Activated CD4-positive, alpha-beta memory T cell treated with anti-CD3 and anti-CD28 coated beads, Interleukin-2, amount 10 ng/mL, durations not matched to agents 7 days and 5 days (primary cell): ENCODE data around the gene SERPINB6. TPM values are rescaled to one million over a fixed set of nuclear protein-coding genes. Genes with fewer than 3 reads are reported as not detected.
"Not testable (repeated sequence)": the region's sequence is repeated elsewhere in the genome, so short reads cannot be mapped to it uniquely, and the experiment has no call there.

Experiments
- CTCF ChIA-PET: fragments of 350-600 bp; sonication (Branson Sonifier 250); formaldehyde crosslinking; loops from one replicate; lab custom pipeline; 2021; ENCODE audit warnings: antibody characterized with exemption, inconsistent platforms; lab: Charles Lee
- POLR2A ChIA-PET: fragments of 350-600 bp; sonication (Branson Sonifier 250); formaldehyde crosslinking; loops from one replicate; lab custom pipeline; 2021; ENCODE audit warnings: antibody characterized with exemption; lab: Charles Lee
- DNase-seq: peaks from one replicate; pipeline ENCODE4 v3.0.0-alpha.2; 2020
- H3K27ac Mint-ChIP-seq: one replicate; pipeline ENCODE4 v1.8.0; 2021; ENCODE audit warnings: mild to moderate bottlenecking, mixed read lengths
- H3K27me3 Mint-ChIP-seq: one replicate; pipeline ENCODE4 v1.8.0; 2021; ENCODE audit warnings: mixed read lengths
- H3K36me3 Mint-ChIP-seq: one replicate; pipeline ENCODE4 v1.8.0; 2021; ENCODE audit warnings: low read depth, mixed read lengths
- H3K4me1 Mint-ChIP-seq: one replicate; pipeline ENCODE4 v1.8.0; 2021; ENCODE audit warnings: mixed read lengths
- H3K4me3 Mint-ChIP-seq: one replicate; pipeline ENCODE4 v1.8.0; 2021; ENCODE audit warnings: mild to moderate bottlenecking, mixed read lengths
- H3K9me3 Mint-ChIP-seq: one replicate; pipeline ENCODE4 v1.8.0; 2021; ENCODE audit warnings: mixed read lengths
- total RNA-seq, 2 experiments: library from RNA; stranded (reverse); gene quantifications; one replicate each; pipeline ENCODE4 v1.2.3, GENCODE V29; 2021

SERPINB6 gene
- total RNA-seq, 2 experiments from 2014 or later = 19.8 to 20.1 TPM

DNA sequence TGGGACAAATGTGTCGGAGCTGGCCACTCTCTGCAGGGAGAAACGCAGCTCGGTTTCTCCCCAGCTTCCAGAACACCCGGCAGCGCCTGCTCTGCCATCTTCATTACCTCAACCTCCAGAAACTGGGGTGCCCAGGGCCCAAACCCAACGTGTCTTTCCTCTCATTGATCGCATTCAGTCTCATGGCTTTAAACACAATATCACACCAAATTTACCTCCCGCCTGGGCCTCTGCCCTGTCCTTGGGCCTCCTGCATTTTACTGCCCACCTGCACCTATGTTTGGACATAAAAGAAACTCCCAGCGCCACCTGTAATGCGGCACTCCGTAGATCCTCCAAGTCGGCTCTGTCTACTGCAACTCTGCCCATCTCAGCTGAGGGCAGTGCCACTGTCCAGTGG is 22.2 kb downstream of the SERPINB6 start:
- H3K27ac Mint-ChIP-seq = no peak overlapping the region
- ChIA-PET CTCF (interaction anchor here (1.1 to 1.4 kb wide), 2 partner anchors 17 to 18 kb away, joined by 3 read pairs; no protein-coding TSS in a partner anchor), POLR2A (interaction anchor here (1.0 to 1.4 kb wide), 2 partner anchors 9 to 39 kb away, joined by 3 to 4 read pairs; no protein-coding TSS in a partner anchor)
- H3K9me3 Mint-ChIP-seq = no peaks in the 10 kb centered on the region
- DNase-seq = no peak
- H3K27me3 Mint-ChIP-seq = peaks cover 29% of the 10 kb centered on the region
- H3K4me1 Mint-ChIP-seq = no peaks in the 10 kb centered on the region
- no peaks in the 10 kb centered on the region for H3K36me3 Mint-ChIP-seq
- H3K4me3 Mint-ChIP-seq = no peak overlapping the region

DNA sequence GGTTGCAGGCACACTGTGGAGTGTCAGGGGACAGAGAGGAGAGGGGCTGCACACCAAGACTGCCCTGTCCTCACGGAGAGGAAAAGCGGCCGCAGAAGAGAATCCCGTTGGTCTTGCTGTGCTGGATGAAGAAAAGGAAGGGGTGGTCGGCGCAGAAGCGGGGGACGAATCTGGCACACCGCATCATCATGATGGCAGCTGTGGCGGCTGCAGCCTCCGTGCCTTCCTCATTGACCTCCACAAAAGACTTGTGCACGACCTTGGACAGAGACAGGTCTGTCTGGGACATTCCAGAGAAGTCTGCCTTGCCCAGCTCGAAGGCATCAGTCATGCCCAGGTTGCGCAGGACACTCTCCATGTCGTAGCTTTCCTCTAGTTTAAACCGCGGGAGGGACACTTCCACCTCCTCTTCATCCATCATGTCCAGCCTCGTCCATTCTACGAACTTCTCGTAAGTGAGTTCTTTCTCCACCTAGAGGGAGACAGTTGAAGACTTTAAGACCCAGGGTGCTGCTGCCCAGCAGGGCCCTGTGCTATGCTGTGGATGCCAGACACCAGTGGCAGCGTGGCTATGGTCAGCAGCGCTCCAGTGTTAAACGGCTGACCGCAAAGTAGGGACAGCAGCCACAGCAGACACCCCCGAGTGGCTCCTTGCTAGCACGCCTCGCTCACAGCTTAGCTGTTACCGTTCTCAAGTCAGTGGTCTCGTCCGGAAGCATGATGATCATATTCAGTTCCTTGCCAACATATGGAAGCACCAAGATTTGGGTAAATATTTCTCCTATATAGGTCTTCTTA is 22.9 kb downstream of the SERPINB6 start:
- Mint-ChIP-seq H3K9me3 (no peaks in the 10 kb centered on the region), H3K4me1 (peaks cover 1% of the 10 kb centered on the region), H3K27ac (no peak overlapping the region), H3K36me3 (no peaks in the 10 kb centered on the region), H3K27me3 (peaks cover 32% of the 10 kb centered on the region), H3K4me3 (no peak overlapping the region)
- ChIA-PET POLR2A (no interaction called here), CTCF (interaction anchor here (1.1 to 1.4 kb wide), 2 partner anchors 17 to 18 kb away, joined by 3 read pairs; no protein-coding TSS in a partner anchor)
- DNase-seq = no peak

DNA sequence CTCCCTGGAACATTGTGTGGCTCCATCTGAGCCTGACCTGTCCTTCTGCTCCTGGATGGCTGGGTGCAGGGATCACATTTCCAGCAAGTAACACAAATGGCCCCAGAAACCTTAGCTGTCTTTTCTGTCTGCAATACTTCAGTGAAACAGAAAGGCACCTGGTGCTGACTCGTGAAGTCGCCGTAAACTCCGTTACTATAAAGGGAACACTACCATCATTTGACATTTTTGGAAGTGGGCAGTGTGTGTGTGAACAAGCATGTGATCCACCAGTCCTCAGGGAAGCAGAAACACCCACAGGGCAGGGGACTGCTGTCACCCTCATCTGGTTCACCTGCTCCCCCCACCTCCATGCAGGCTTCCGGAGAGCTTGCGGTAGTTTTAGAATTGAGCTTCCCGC is 23.9 kb downstream of the SERPINB6 start:
- Mint-ChIP-seq H3K9me3 (no peaks in the 10 kb centered on the region), H3K4me1 (peaks cover 9% of the 10 kb centered on the region), H3K4me3 (no peak overlapping the region), H3K36me3 (peaks cover 6% of the 10 kb centered on the region), H3K27ac (no peak overlapping the region), H3K27me3 (peaks cover 41% of the 10 kb centered on the region)
- no peak for DNase-seq
- ChIA-PET CTCF (no interaction called here), POLR2A (no interaction called here)

- peaks cover 24% of the 10 kb centered on the region for H3K4me1 Mint-ChIP-seq
- peaks cover 11% of the 10 kb centered on the region for H3K36me3 Mint-ChIP-seq
- POLR2A ChIA-PET = no interaction called here
- H3K4me3 Mint-ChIP-seq = no peak overlapping the region
- H3K27ac Mint-ChIP-seq = no peak overlapping the region
- CTCF ChIA-PET = interaction anchor here (5.5 kb wide), 1 partner anchor 7 kb away, joined by 35 read pairs; no protein-coding TSS in a partner anchor
- no peak for DNase-seq
- peaks cover 47% of the 10 kb centered on the region for H3K27me3 Mint-ChIP-seq
- H3K9me3 Mint-ChIP-seq = peaks cover 2% of the 10 kb centered on the region
These were observed 26.3 kb downstream of the SERPINB6 start for GRCh38 chr6:2945153-2945452.

- Mint-ChIP-seq H3K4me3 (no peak overlapping the region), H3K27ac (no peak overlapping the region), H3K27me3 (peaks cover 43% of the 10 kb centered on the region), H3K36me3 (peaks cover 15% of the 10 kb centered on the region), H3K9me3 (peaks cover 6% of the 10 kb centered on the region), H3K4me1 (peaks cover 28% of the 10 kb centered on the region)
- ChIA-PET CTCF (interaction anchor here (5.5 kb wide), 1 partner anchor 8 kb away, joined by 35 read pairs; no protein-coding TSS in a partner anchor), POLR2A (no interaction called here)
- DNase-seq = no peak
These were observed 26.8 kb downstream of the SERPINB6 start for GRCh38 chr6:2944405-2945152.

DNA sequence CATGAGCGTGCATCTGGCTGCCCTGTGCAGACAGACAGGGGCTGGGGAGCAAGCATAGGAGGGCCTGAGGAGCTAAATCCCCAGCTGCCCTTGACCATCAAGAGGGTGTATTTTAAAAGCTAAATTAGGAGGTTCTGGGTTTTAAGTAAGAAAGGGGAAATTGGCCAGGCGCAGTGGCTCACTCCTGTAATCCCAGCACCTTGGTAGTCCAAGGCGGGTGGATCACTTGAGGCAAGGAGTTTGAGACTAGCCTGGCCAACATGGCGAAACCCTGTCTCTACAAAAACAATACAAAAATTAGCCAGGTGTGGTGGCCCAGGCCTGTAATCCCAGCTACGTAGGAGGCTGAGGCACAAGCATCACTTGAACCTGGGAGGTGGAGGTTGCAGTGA is 27.8 kb downstream of the SERPINB6 start:
- H3K27me3 Mint-ChIP-seq = peaks cover 38% of the 10 kb centered on the region
- no peak for DNase-seq
- H3K4me3 Mint-ChIP-seq = no peak overlapping the region
- POLR2A ChIA-PET = interaction anchor here (1.2 to 1.3 kb wide), 3 partner anchors 11 to 45 kb away, joined by 3 to 4 read pairs (median 4); partner anchors contain the start of gene SERPINB6
- no peak overlapping the region for H3K27ac Mint-ChIP-seq
- H3K36me3 Mint-ChIP-seq = peaks cover 21% of the 10 kb centered on the region
- CTCF ChIA-PET = interaction anchor here (1.3 to 5.5 kb wide), 2 partner anchors 9 to 12 kb away, joined by 3 to 35 read pairs; no protein-coding TSS in a partner anchor
- H3K4me1 Mint-ChIP-seq = peaks cover 31% of the 10 kb centered on the region
- peaks cover 10% of the 10 kb centered on the region for H3K9me3 Mint-ChIP-seq

DNA sequence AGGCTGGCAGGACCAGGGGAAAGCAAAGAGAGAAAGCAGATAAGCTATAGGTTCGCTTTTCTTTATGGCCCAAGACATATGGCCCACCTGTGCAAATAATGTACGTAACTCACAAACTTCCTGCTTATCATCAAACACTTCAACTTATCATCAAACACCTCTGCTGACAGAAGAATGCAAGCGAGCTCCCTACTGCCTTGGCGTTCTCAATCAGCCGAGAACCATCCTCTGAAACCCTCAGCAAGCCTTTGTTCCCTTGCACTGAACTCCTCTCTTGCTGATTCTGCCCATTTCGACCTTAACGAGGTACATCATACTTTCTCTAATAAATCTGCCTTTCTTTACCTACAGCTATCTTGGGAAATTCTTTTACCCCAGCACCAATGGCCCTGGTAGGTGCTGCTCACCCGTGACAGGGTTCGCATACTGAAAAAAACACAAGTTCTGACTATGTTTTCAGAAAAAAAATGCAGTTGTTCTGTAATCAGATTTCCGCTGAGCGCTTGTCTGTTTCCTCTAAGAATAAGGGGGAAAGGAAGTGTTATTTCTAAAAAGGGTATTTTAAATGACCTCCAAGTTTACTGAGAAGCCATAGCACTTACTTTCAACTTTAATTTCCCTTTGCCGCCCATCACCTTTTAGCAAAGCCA is 28.3 kb downstream of the SERPINB6 start:
- ChIA-PET POLR2A (interaction anchor here (1.2 to 1.3 kb wide), 3 partner anchors 10 to 46 kb away, joined by 3 to 4 read pairs (median 4); partner anchors contain the start of gene SERPINB6), CTCF (interaction anchor here (1.3 to 5.5 kb wide), 2 partner anchors 9 to 11 kb away, joined by 3 to 35 read pairs; no protein-coding TSS in a partner anchor)
- no peak overlapping the region for H3K4me3 Mint-ChIP-seq
- H3K9me3 Mint-ChIP-seq = peaks cover 15% of the 10 kb centered on the region
- H3K27me3 Mint-ChIP-seq = peaks cover 37% of the 10 kb centered on the region
- DNase-seq = no peak
- H3K36me3 Mint-ChIP-seq = peaks cover 26% of the 10 kb centered on the region
- H3K27ac Mint-ChIP-seq = peak overlapping the region; percentile 63
- peaks cover 36% of the 10 kb centered on the region for H3K4me1 Mint-ChIP-seq

DNA sequence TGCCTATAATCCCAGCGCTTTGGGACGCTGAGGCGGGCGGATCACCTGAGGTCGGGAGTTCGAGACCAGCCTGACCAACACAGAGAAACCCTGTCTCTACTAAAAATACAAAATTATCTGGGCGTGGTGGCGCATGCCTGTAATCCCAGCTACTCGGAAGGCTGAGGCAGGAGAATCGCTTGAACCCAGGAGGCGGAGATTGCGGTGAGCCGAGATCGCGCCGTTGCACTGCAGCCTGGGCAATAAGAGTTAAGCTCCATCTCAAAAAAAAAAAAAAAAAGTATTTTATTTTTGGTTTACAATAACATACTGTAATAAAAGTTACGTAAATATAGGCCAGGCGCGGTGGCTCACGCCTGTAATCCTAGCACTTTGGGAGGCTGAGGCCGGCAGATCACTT is 29.3 kb downstream of the SERPINB6 start:
- POLR2A ChIA-PET = interaction anchor here (1.3 kb wide), 1 partner anchor 29 kb away, joined by 4 read pairs; the partner anchor contains the start of gene SERPINB6
- not testable (repeated sequence) for H3K4me3 Mint-ChIP-seq, H3K27ac Mint-ChIP-seq, DNase-seq
- Mint-ChIP-seq H3K36me3 (peaks cover 33% of the 10 kb centered on the region), H3K27me3 (peaks cover 34% of the 10 kb centered on the region), H3K4me1 (peaks cover 44% of the 10 kb centered on the region), H3K9me3 (peaks cover 21% of the 10 kb centered on the region)
- CTCF ChIA-PET = interaction anchor here (1.1 to 5.5 kb wide), 4 partner anchors 10 to 310 kb away, joined by 3 to 35 read pairs (median 8); no protein-coding TSS in a partner anchor

DNA sequence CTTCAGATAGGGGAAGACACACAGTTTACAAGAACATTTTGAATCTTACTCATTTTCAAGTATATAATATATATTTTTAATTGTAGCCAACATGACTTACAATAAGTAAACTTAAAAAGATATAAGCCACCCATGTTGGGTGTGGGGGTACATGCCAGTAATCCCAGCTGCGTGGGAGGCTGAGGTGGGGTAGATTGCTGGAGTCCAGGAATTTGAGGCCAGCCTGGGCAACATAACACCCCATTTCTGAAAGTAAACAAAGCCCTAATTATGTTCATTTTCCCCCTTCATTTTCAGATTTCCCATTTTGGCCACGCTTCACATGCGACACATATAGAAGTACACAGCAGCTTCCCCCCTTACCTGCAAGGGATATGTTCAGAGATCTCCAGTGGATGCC is 30.5 kb downstream of the SERPINB6 start:
- ChIA-PET CTCF (interaction anchor here (1.0 to 5.5 kb wide), 6 partner anchors 12 to 150 kb away, joined by 4 to 35 read pairs (median 11); partner anchors contain the start of gene SERPINB1), POLR2A (interaction anchor here (0.6 to 2.4 kb wide), 22 partner anchors 13 to 268 kb away, joined by 3 to 50 read pairs (median 3); partner anchors contain the start of genes NQO2, RIPK1 and SERPINB1)
- no peak for DNase-seq
- Mint-ChIP-seq H3K4me1 (peaks cover 55% of the 10 kb centered on the region), H3K27me3 (peaks cover 34% of the 10 kb centered on the region), H3K36me3 (peaks cover 43% of the 10 kb centered on the region), H3K27ac (peak overlapping the region; percentile 94), H3K9me3 (peaks cover 30% of the 10 kb centered on the region), H3K4me3 (no peak overlapping the region)

GRCh38 chr6:2940010-2940850 is 31.1 kb downstream of the SERPINB6 start:
- DNase-seq = peak; percentile 81
- ChIA-PET CTCF (interaction anchor here (0.9 to 5.5 kb wide), 7 partner anchors 12 to 149 kb away, joined by 4 to 35 read pairs (median 10); partner anchors contain the start of gene SERPINB1), POLR2A (interaction anchor here (0.6 to 2.4 kb wide), 26 partner anchors 9 to 269 kb away, joined by 3 to 50 read pairs (median 3); partner anchors contain the start of genes NQO2, RIPK1 and SERPINB1)
- Mint-ChIP-seq H3K36me3 (peaks cover 45% of the 10 kb centered on the region), H3K27me3 (peaks cover 31% of the 10 kb centered on the region), H3K4me1 (peaks cover 57% of the 10 kb centered on the region), H3K9me3 (peaks cover 33% of the 10 kb centered on the region), H3K4me3 (peak overlapping the region; percentile 69), H3K27ac (peak overlapping the region; percentile 94)

- no peak for DNase-seq
- Mint-ChIP-seq H3K36me3 (peaks cover 46% of the 10 kb centered on the region), H3K4me1 (peaks cover 57% of the 10 kb centered on the region), H3K27me3 (peaks cover 26% of the 10 kb centered on the region), H3K9me3 (peaks cover 33% of the 10 kb centered on the region), H3K4me3 (no peak overlapping the region), H3K27ac (peak overlapping the region; percentile 94)
- ChIA-PET CTCF (interaction anchor here (0.9 to 5.5 kb wide), 7 partner anchors 13 to 149 kb away, joined by 4 to 35 read pairs (median 10); partner anchors contain the start of gene SERPINB1), POLR2A (interaction anchor here (0.7 to 2.4 kb wide), 16 partner anchors 10 to 129 kb away, joined by 3 to 50 read pairs (median 6); partner anchors contain the start of genes NQO2, RIPK1 and SERPINB1)
These were observed 31.9 kb downstream of the SERPINB6 start for GRCh38 chr6:2939315-2940009.
